ENCODE results near the gene LRPAP1.
"Not testable (repeated sequence)": the region's sequence is repeated elsewhere in the genome, so short reads cannot be mapped to it uniquely, and the experiment has no call there.

LRPAP1 gene

GRCh38 chr4:3460926-3461325 is 71.3 kb downstream of the LRPAP1 start:
- DNase-seq (ENCODE audit: low read depth): no peak

- not testable (repeated sequence) for DNase-seq (ENCODE audit: low read depth)
Observed at GRCh38 chr4:3459156-3459555, 73.1 kb downstream of the LRPAP1 start.

- no peak for DNase-seq (ENCODE audit: low read depth)
Observed at GRCh38 chr4:3458371-3458770, 73.9 kb downstream of the LRPAP1 start.

GRCh38 chr4:3455596-3455995 is 76.6 kb downstream of the LRPAP1 start:
- DNase-seq (ENCODE audit: low read depth): not testable (repeated sequence)

Measured in fibroblast of gingiva (primary cell).